K562 (cell line): ENCODE results near the gene LENEP. TPM values are rescaled to one million over a fixed set of nuclear protein-coding genes. Genes with fewer than 3 reads are reported as not detected.
A peak's percentile ranks its signal among the peaks of the same experiment; 100 is the strongest.

Source experiments
- ATF7 ChIP-seq: fragments of 450-650 bp; IDR thresholded peaks from 2 replicates; pipeline ENCODE4 v1.7.1; 2014; ENCODE audit warnings: mild to moderate bottlenecking, moderate library complexity
- BRCA1 ChIP-seq, 2 experiments: fragments of 450-650 bp in 1 of 2; sonication (generic) in 1 of 2; formaldehyde crosslinking in 1 of 2; IDR thresholded peaks; 2 replicates each; pipeline versions ENCODE4 v1.5.0 to v1.6.1; 2017 to 2020; ENCODE audit warnings: mild to moderate bottlenecking in 1 of 2, missing genetic modification reagents in 1 of 2
- CC2D1A ChIP-seq: fragments of 450-650 bp; IDR thresholded peaks from 2 replicates; pipeline ENCODE4 v1.6.1; 2017; ENCODE audit warnings: mild to moderate bottlenecking
- CREB3 ChIP-seq: fragments of 450-650 bp; conservative IDR thresholded peaks from 2 replicates; pipeline ENCODE4 v1.6.1; 2016; ENCODE audit warnings: missing genetic modification characterization, low read depth, mild to moderate bottlenecking, missing compliant biosample characterization, moderate library complexity
- IRF2 ChIP-seq: sonication (generic); formaldehyde crosslinking; IDR thresholded peaks from 2 replicates; pipeline ENCODE4 v1.8.1; 2022; ENCODE audit warnings: mild to moderate bottlenecking, missing genetic modification reagents
- JUN ChIP-seq, 2 experiments: sonication (generic) in 1 of 2; formaldehyde crosslinking in 1 of 2; IDR thresholded peaks; 2 replicates each; pipeline versions ENCODE4 v1.6.1 to v1.8.0; 2012 to 2022; ENCODE audit warnings: borderline replicate concordance in 2 of 2, mild to moderate bottlenecking in 2 of 2, improper control_type of control experiment in 1 of 2, low read depth in 1 of 2, low read length in 1 of 2, missing genetic modification reagents in 1 of 2
- MITF ChIP-seq: IDR thresholded peaks from 2 replicates; pipeline ENCODE4 v1.6.1; 2014; ENCODE audit warnings: antibody characterized with exemption
- RHOXF2B ChIP-seq: fragments of 250-450 bp; sonication (Bioruptor Pico); conservative IDR thresholded peaks from 2 replicates; pipeline ENCODE4 v1.5.1; 2021
- RNF2 ChIP-seq: sonication (generic); IDR thresholded peaks from 2 replicates; pipeline ENCODE4 v1.6.1; 2016
- ZBTB11 ChIP-seq, 3 experiments: fragments of 200-800 bp in 1 of 3; fragments of 250-450 bp in 1 of 3; fragments of 450-650 bp in 1 of 3; sonication (Bioruptor Pico) in 1 of 3; sonication (Bioruptor generic) in 1 of 3; formaldehyde crosslinking in 1 of 3; IDR thresholded peaks; 2 replicates each; pipeline versions ENCODE4 v1.6.1 to v1.8.0; 2016 to 2022; ENCODE audit warnings: mild to moderate bottlenecking in 2 of 3, missing genetic modification characterization in 2 of 3, missing compliant biosample characterization in 1 of 3, moderate library complexity in 1 of 3
- ZNF282 ChIP-seq: sonication (generic); formaldehyde crosslinking; IDR thresholded peaks from 2 replicates; pipeline ENCODE4 v1.8.1; 2023; ENCODE audit warnings: missing genetic modification reagents
- ZNF592 ChIP-seq: fragments of 450-650 bp; IDR thresholded peaks from 2 replicates; pipeline ENCODE4 v1.6.1; 2017; ENCODE audit warnings: antibody characterized with exemption, mild to moderate bottlenecking
- ZNF639 ChIP-seq, 2 experiments: fragments of 200-800 bp in 1 of 2; sonication (Bioruptor generic) in 1 of 2; sonication (generic) in 1 of 2; formaldehyde crosslinking in 1 of 2; IDR thresholded peaks in 1 of 2; conservative IDR thresholded peaks in 1 of 2; 2 replicates each; pipeline versions ENCODE4 v1.5.0 to v1.6.1; 2016 to 2020; ENCODE audit warnings: missing compliant biosample characterization in 1 of 2, missing genetic modification characterization in 1 of 2, missing genetic modification reagents in 1 of 2
- polyA plus RNA-seq, 8 experiments: library from polyadenylated mRNA; depleted of rRNA in 4 of 8; stranded (reverse) in 5 of 8; unstranded in 3 of 8; fragments of >200 nt; fragmentation: Nextera tagmentation in 2 of 8; fragmentation: Illumina TruSeq in 1 of 8; extraction: Ambion mirVana in 2 of 8; extraction: Trizol in 1 of 8; gene quantifications; 2 replicates each; pipeline versions ENCODE4 v1.2.1 to v1.2.3, GENCODE V29; 2011 to 2014; ENCODE audit warnings: inconsistent platforms in 1 of 8, missing spikeins in 1 of 8
- total RNA-seq, 7 experiments: library from RNA; depleted of rRNA in 6 of 7; stranded (reverse); fragments of >200 nt in 6 of 7; fragmentation: Illumina TruSeq in 2 of 7; extraction: Trizol in 2 of 7; gene quantifications; 2 replicates each; pipeline versions ENCODE4 v1.2.1 to v1.2.3, GENCODE V29; 2011 to 2021; ENCODE audit warnings: low replicate concordance in 1 of 7

Gene LENEP
- total and polyA plus RNA-seq, 9 of the 15 experiments (the other 6 are each of a cell fraction or from before 2014, with no cell fraction given), result 0.23 to 0.87 (median 0.67) TPM; not detected in 5

- TF ChIP-seq ZNF592, result peak; percentile 77; the same call in 1 of the 2 replicates
- no peak for TF ChIP-seq IRF2 (CRISPR knock-in tag)
- TF ChIP-seq ZBTB11 (CRISPR knock-in tag; IDR thresholded peaks at IDR 0.05), result 0 out of 6 replicates have a peak, but pooled peaks of 1 of the 3 experiments have one; percentile 47
- TF ChIP-seq CREB3 (tag), result no peak
- TF ChIP-seq RHOXF2B (CRISPR knock-in tag), result no peak
- peak; percentile 12; the same call in 1 of the 2 replicates for TF ChIP-seq CC2D1A
- no peak; the same call in 1 of the 2 replicates for TF ChIP-seq RNF2
- no peak for TF ChIP-seq MITF
- TF ChIP-seq BRCA1 (IDR thresholded peaks at IDR 0.05), result no peak
- no peak for TF ChIP-seq BRCA1 (CRISPR knock-in tag; IDR thresholded peaks at IDR 0.05)
- TF ChIP-seq ZNF282 (CRISPR knock-in tag), result no peak
- no peak for TF ChIP-seq JUN (IDR thresholded peaks at IDR 0.05; ENCODE audit: borderline replicate concordance, low read depth, low read length)
- TF ChIP-seq JUN (CRISPR knock-in tag; IDR thresholded peaks at IDR 0.05; ENCODE audit: borderline replicate concordance), result no peak
- TF ChIP-seq ZNF639 (CRISPR knock-in tag; conservative IDR thresholded peaks at IDR 0.05 in 1 of 2, IDR thresholded peaks at IDR 0.05 in 1 of 2), result no peak
- peak; percentile 89 for TF ChIP-seq ATF7
Observed at GRCh38 chr1:154982897-154983648, 10.3 kb upstream of the LENEP start, which contains the start of gene FLAD1 (continued).
